Measurements from ENCODE around the gene FAM180A.
"Not testable (repeated sequence)": the region's sequence is repeated elsewhere in the genome, so short reads cannot be mapped to it uniquely, and the experiment has no call there.

Gene FAM180A

DNA sequence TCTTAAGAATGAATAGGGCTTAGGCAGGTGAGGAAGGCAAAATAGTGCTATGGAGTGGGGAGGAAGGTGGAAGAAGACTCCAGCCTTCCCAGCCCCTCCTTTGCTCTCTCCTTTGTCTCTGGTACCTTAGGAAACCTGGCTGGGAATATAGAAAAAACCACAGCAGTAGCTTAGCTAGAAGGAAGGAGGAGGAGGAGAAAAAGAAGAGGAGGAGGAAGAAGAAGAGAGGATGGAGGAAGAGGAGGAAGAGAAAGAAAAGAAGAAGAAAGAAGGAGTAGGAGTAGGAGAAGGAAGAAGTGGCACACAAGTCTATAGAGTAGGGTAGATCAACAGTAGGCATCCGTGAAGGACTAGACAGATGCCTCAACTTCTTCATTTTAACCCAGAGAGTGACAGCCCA is 36.5 kb upstream of the FAM180A start:
- in situ Hi-C loops (cut with HindIII; ENCODE audit: low pct_ligation_motif_present, low sequenced_read_pairs) = no loop called here
- H3K36me3 ChIP-seq (replicated peaks) = no peaks in the 10 kb centered on the region
- H3K27me3 ChIP-seq (replicated peaks) = no peaks in the 10 kb centered on the region
- TF ChIP-seq, protein P1, sequence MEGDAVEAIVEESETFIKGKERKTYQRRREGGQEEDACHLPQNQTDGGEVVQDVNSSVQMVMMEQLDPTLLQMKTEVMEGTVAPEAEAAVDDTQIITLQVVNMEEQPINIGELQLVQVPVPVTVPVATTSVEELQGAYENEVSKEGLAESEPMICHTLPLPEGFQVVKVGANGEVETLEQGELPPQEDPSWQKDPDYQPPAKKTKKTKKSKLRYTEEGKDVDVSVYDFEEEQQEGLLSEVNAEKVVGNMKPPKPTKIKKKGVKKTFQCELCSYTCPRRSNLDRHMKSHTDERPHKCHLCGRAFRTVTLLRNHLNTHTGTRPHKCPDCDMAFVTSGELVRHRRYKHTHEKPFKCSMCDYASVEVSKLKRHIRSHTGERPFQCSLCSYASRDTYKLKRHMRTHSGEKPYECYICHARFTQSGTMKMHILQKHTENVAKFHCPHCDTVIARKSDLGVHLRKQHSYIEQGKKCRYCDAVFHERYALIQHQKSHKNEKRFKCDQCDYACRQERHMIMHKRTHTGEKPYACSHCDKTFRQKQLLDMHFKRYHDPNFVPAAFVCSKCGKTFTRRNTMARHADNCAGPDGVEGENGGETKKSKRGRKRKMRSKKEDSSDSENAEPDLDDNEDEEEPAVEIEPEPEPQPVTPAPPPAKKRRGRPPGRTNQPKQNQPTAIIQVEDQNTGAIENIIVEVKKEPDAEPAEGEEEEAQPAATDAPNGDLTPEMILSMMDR (IDR thresholded peaks at IDR 0.05; ENCODE audit: low read depth, low read length, missing control alignments) = no peak
- H3K4me3 ChIP-seq (ENCODE audit: low read depth, low read length) = no peak overlapping the region
- H3K27ac ChIP-seq = no peak overlapping the region
- no peak for DNase-seq

DNA sequence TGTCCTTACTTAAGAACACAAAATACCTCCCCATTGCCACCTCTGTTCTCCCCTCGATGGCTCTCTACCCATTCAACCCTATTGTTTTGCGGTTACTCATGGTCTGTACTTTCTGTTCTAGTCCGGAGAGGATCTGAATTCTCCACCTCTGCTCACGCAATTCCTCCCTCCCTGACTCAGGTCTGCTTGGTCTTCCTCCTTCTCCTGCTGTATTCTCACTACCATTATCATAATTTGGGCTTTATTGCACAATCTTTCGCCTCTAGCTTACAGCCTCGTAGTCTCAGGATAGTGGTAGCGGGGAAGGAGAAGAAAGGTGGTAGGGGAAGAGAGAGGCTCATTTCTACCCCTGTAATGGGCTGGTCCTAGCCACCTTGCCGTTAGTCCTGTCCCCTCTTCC is 35.4 kb upstream of the FAM180A start:
- in situ Hi-C loops (cut with HindIII; ENCODE audit: low pct_ligation_motif_present, low sequenced_read_pairs) = no loop called here
- no peak for DNase-seq
- Histone ChIP-seq H3K4me3 (ENCODE audit: low read depth, low read length) (no peak overlapping the region), H3K36me3 (replicated peaks) (no peaks in the 10 kb centered on the region), H3K27ac (no peak overlapping the region), H3K27me3 (replicated peaks) (no peaks in the 10 kb centered on the region)
- TF ChIP-seq, protein P1 (IDR thresholded peaks at IDR 0.05; ENCODE audit: low read depth, low read length, missing control alignments) = no peak

DNA sequence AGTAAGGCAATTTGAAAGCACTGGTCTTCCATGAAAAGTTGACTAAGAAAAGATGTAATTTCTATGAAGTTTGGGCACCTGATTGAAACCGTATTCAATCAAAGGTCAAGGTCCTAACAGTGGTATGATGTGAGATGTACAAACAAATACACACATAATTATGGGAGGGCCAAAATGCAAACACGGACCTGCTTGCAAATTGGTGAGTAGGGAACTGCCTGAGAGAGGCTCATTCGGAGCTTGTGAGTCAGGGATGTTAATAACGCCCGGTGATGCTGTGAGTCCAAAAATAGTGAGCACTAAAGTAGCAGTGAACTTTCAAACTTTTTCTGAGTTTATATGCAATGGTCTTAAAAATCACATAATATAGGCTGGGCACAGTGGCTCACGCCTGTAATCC is 34.2 kb upstream of the FAM180A start:
- Histone ChIP-seq H3K27ac (no peak overlapping the region), H3K27me3 (replicated peaks) (no peaks in the 10 kb centered on the region), H3K4me3 (ENCODE audit: low read depth, low read length) (no peak overlapping the region), H3K36me3 (replicated peaks) (no peaks in the 10 kb centered on the region)
- TF ChIP-seq, protein P1 (IDR thresholded peaks at IDR 0.05; ENCODE audit: low read depth, low read length, missing control alignments) = no peak
- in situ Hi-C loops (cut with HindIII; ENCODE audit: low pct_ligation_motif_present, low sequenced_read_pairs) = no loop called here
- DNase-seq = no peak

DNA sequence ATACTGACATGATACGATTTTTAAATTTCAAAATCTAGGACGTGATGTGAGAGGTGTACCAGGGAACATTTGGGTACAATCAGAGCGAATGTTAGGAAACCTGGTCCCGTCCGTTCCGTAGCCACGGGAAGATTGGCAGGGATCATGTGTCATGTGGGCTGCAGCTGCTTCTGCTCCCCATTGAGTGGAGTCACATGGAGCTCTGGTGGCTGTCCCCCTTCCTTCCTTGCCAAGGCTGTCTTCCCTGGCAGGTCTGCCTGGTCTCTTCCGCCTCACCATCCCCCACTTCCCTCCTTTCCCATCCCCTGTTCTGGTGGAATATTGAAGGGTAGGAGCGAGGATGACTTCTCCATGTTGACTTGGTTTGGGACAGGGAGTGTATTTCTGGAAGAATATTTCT is 33.8 kb upstream of the FAM180A start:
- no peak for DNase-seq
- Histone ChIP-seq H3K36me3 (replicated peaks) (no peaks in the 10 kb centered on the region), H3K27ac (no peak overlapping the region), H3K4me3 (ENCODE audit: low read depth, low read length) (no peak overlapping the region), H3K27me3 (replicated peaks) (no peaks in the 10 kb centered on the region)
- in situ Hi-C loops (cut with HindIII; ENCODE audit: low pct_ligation_motif_present, low sequenced_read_pairs) = no loop called here
- TF ChIP-seq, protein P1 (IDR thresholded peaks at IDR 0.05; ENCODE audit: low read depth, low read length, missing control alignments) = no peak

DNA sequence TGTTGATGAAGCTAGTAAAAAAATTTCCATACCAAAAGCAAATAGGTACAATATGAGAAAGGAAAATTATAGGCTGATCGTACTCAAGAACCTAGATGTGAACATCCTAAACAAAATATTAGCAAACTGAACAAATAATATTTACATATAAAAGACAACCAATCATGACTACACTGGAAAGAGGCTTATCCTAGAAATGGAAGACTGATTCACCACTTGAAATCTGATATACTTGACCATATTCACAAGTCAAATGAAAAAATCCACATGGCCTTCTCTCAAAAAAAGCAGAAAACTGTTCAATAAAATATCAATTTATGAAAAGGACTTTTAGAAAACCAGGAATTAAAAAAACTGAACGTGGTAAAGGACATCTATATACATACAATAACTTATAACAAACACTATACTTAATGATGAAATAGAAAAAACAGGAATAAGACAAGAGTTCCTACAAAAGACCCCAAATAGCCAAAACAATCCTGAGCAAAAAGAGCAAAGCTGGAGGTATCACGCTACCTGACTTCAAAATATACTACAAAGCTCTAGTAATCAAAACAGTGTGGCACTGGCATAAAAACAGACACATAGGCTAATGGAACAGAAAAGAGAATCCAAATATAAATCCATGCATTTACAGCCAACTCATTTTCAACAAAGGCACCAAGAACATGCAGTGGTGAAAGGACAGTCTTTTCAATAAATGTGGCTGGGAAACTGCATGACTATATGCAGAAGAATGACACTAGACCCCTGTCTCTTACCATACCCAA is 29.2 kb upstream of the FAM180A start:
- Histone ChIP-seq H3K27me3 (replicated peaks) (no peaks in the 10 kb centered on the region), H3K36me3 (replicated peaks) (no peaks in the 10 kb centered on the region), H3K27ac (no peak overlapping the region), H3K4me3 (ENCODE audit: low read depth, low read length) (no peak overlapping the region)
- TF ChIP-seq, protein P1 (IDR thresholded peaks at IDR 0.05; ENCODE audit: low read depth, low read length, missing control alignments) = no peak
- DNase-seq = no peak
- in situ Hi-C loops (cut with HindIII; ENCODE audit: low pct_ligation_motif_present, low sequenced_read_pairs) = no loop called here

DNA sequence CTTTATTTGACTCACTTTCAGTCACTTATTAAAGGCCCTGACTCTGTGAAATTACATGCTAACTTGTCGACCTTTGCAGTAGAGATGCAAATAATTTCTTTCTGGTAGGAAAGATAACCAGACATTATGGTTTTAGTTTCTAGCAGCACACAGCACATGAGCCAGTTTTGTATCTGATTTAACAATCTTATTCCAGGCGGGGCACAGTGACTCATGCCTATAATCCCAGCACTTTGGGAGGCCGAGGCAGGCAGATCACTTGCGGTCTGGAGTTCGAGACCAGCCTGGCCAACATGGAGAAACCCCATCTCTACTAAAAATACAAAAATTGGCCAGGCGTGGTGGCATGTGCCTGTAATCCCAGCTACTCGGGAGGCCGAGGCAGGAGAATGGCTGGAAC is 27.3 kb upstream of the FAM180A start:
- H3K27me3 ChIP-seq (replicated peaks); H3K4me3 ChIP-seq (ENCODE audit: low read depth, low read length); H3K27ac ChIP-seq; DNase-seq; in situ Hi-C loops (cut with HindIII; ENCODE audit: low pct_ligation_motif_present, low sequenced_read_pairs); H3K36me3 ChIP-seq (replicated peaks): not testable (repeated sequence)

All from brain microvascular endothelial cell (primary cell).